K562 (cell line): ENCODE measurements around the gene PAX2. TPM values are rescaled to one million over a fixed set of nuclear protein-coding genes. Genes with fewer than 3 reads are reported as not detected.

Source experiments
- ATAC-seq: fragments of 200-7000 bp; cut with Tn5 transposase; 3 replicates; pipeline ENCODE4 v1.9.1; 2020; ENCODE audit warnings: moderate library complexity
- BruUV-seq: library from RNA; stranded (reverse); fragments of 400-500 nt; replicated peaks from 2 replicates; lab custom pipeline; 2021; lab: Mats Ljungman, UMichigan
- CTCF ChIA-PET: fragments of 300-600 bp; formaldehyde crosslinking; extraction: SDS; loops from one replicate; lab custom pipeline; 2021; ENCODE audit warnings: low intra/inter-chr PET ratio; lab: Yijun Ruan, JAX
- POLR2A ChIA-PET: fragments of 300-600, 350-650 bp; sonication (Branson Sonifier 250); formaldehyde crosslinking; extraction: SDS; loops from one replicate; lab custom pipeline; 2021; ENCODE audit warnings: antibody characterized with exemption, inconsistent platforms; lab: Yijun Ruan, JAX
- DNase-seq, 4 experiments: peaks; one replicate each; pipeline versions ENCODE4 v3.0.0 to v3.0.0-alpha.2; 2011 to 2018; ENCODE audit warnings: low spot score in 3 of 4, mixed read lengths in 3 of 4; ENCODE audit errors: extremely low read depth in 1 of 4
- FAIRE-seq: peaks from 2 replicates; lab custom pipeline; 2011; peaks lifted over from hg19 to GRCh38; lab: Jason Lieb, UNC
- H2AFZ ChIP-seq: 2 replicates; pipeline ENCODE4 v1.6.0; 2011; ENCODE audit warnings: low read depth, low read length, control low read depth, inconsistent platforms
- H3K27ac ChIP-seq: fragments of 200-600 bp; 3 replicates; pipeline ENCODE4 v1.8.0; 2011; ENCODE audit warnings: low read depth, mild to moderate bottlenecking, control low read depth, inconsistent platforms, low read length, moderate library complexity, mixed read lengths; ENCODE audit errors: extremely low read depth
- H3K27me3 ChIP-seq, 2 experiments: fragments of 300-600 bp in 1 of 2; 2 replicates in 1 of 2; 3 replicates in 1 of 2; pipeline versions ENCODE4 v1.6.0 to v1.8.0; 2011; ENCODE audit warnings: inconsistent platforms in 2 of 2, low read length in 2 of 2, mild to moderate bottlenecking in 1 of 2, mixed read lengths in 1 of 2, moderate library complexity in 1 of 2; ENCODE audit not compliant: control insufficient read depth in 2 of 2, insufficient read depth in 2 of 2
- H3K36me3 ChIP-seq: fragments of 300-600 bp; 3 replicates; pipeline ENCODE4 v1.8.0; 2011; ENCODE audit warnings: mild to moderate bottlenecking, low read length, inconsistent platforms; ENCODE audit not compliant: control insufficient read depth, insufficient read depth
- H3K4me1 ChIP-seq, 2 experiments: fragments of 200-600 bp in 1 of 2; replicated peaks in 1 of 2; 2 replicates in 1 of 2; 3 replicates in 1 of 2; pipeline versions ENCODE4 v1.5.1 to v1.8.0; 2011; ENCODE audit warnings: inconsistent platforms in 2 of 2, low read length in 2 of 2, mild to moderate bottlenecking in 1 of 2, mixed read lengths in 1 of 2, moderate library complexity in 1 of 2; ENCODE audit not compliant: control insufficient read depth in 2 of 2, insufficient read depth in 2 of 2
- H3K4me2 ChIP-seq: 2 replicates; pipeline ENCODE4 v1.6.1; 2011; ENCODE audit warnings: low read length, control low read depth, inconsistent platforms, mixed read lengths; ENCODE audit not compliant: insufficient read depth
- H3K4me3 ChIP-seq: fragments of 200-600 bp; sonication (generic), shearing (Covaris generic); 2 replicates; pipeline ENCODE4 v1.5.1; 2016; ENCODE audit warnings: control low read depth, inconsistent platforms
- H3K79me2 ChIP-seq: fragments of 200-600 bp; 3 replicates; pipeline ENCODE4 v1.8.0; 2011; ENCODE audit warnings: low read length, inconsistent platforms; ENCODE audit not compliant: control insufficient read depth, insufficient read depth
- H3K9ac ChIP-seq, 2 experiments: 2 replicates each; pipeline versions ENCODE4 v1.6.0 to v1.6.1; 2011; ENCODE audit warnings: low read depth in 2 of 2, low read length in 2 of 2, control low read depth in 1 of 2, inconsistent platforms in 1 of 2, mild to moderate bottlenecking in 1 of 2, mixed read lengths in 1 of 2; ENCODE audit not compliant: insufficient read depth in 1 of 2
- H3K9me1 ChIP-seq: one replicate; pipeline ENCODE4 v1.6.0; 2011; ENCODE audit warnings: inconsistent platforms, mild to moderate bottlenecking, low read length, moderate library complexity; ENCODE audit not compliant: control insufficient read depth, insufficient read depth
- H3K9me3 ChIP-seq: replicated peaks from 2 replicates; pipeline ENCODE4 v1.5.1; 2011; ENCODE audit warnings: low read depth, low read length, inconsistent platforms; ENCODE audit not compliant: control insufficient read depth, insufficient read depth
- H4K20me1 ChIP-seq: replicated peaks from 2 replicates; pipeline ENCODE4 v1.6.1; 2011; ENCODE audit warnings: low read length, inconsistent platforms, mixed read lengths; ENCODE audit not compliant: control insufficient read depth, insufficient read depth
- CREBBP ChIP-seq: IDR thresholded peaks from one replicate; pipeline ENCODE4 v1.6.1; 2012; ENCODE audit warnings: low read depth, mild to moderate bottlenecking, control low read depth, inconsistent platforms, low read length
- FOXP1 ChIP-seq: sonication (generic); formaldehyde crosslinking; IDR thresholded peaks from 2 replicates; pipeline ENCODE4 v1.8.0; 2022; ENCODE audit warnings: mild to moderate bottlenecking, missing genetic modification reagents
- GTF2F1 ChIP-seq: IDR thresholded peaks from 2 replicates; pipeline ENCODE4 v1.6.1; 2011; ENCODE audit warnings: low read depth, low read length, improper control_type of control experiment
- MTA1 ChIP-seq: fragments of 450-650 bp; IDR thresholded peaks from 2 replicates; pipeline ENCODE4 v1.6.1; 2017; ENCODE audit warnings: borderline replicate concordance
- NCOA2 ChIP-seq, 2 experiments: fragments of 450-650 bp; IDR thresholded peaks; 2 replicates each; pipeline ENCODE4 v1.6.1; 2018; ENCODE audit warnings: mild to moderate bottlenecking in 2 of 2, moderate library complexity in 1 of 2; ENCODE audit not compliant: partially characterized antibody in 2 of 2
- NCOR1 ChIP-seq: fragments of 450-650 bp; IDR thresholded peaks from 2 replicates; pipeline ENCODE4 v1.6.1; 2016; ENCODE audit warnings: mild to moderate bottlenecking, moderate library complexity
- NUFIP1 ChIP-seq: fragments of 450-650 bp; IDR thresholded peaks from 2 replicates; pipeline ENCODE4 v1.6.1; 2018; ENCODE audit not compliant: partially characterized antibody
- POLR2AphosphoS2 ChIP-seq: IDR thresholded peaks from 2 replicates; pipeline ENCODE4 v1.6.1; 2012; ENCODE audit warnings: low read length, improper control_type of control experiment
- RBM15 ChIP-seq: fragments of 200-400 bp; formaldehyde crosslinking; IDR thresholded peaks from 2 replicates; pipeline ENCODE4 v1.6.1; 2018; ENCODE audit warnings: mild to moderate bottlenecking, low read length, moderate library complexity; ENCODE audit not compliant: insufficient read depth
- SOX6 ChIP-seq: fragments of 450-650 bp; IDR thresholded peaks from 2 replicates; pipeline ENCODE4 v1.6.1; 2014; ENCODE audit warnings: mild to moderate bottlenecking
- TCF7 ChIP-seq: sonication (generic); IDR thresholded peaks from 2 replicates; pipeline ENCODE4 v1.6.1; 2016; ENCODE audit warnings: antibody characterized with exemption, borderline replicate concordance
- VEZF1 ChIP-seq: fragments of 200-800 bp; sonication (Bioruptor generic); IDR thresholded peaks from 2 replicates; pipeline ENCODE4 v1.6.1; 2017; ENCODE audit warnings: missing genetic modification characterization, missing compliant biosample characterization
- ZFPM2 ChIP-seq: fragments of 250-450 bp; sonication (Bioruptor Pico); IDR thresholded peaks from 2 replicates; pipeline ENCODE4 v1.5.1; 2022; ENCODE audit warnings: mild to moderate bottlenecking
- ZNF232 ChIP-seq: sonication (generic); formaldehyde crosslinking; IDR thresholded peaks from 2 replicates; pipeline ENCODE4 v1.8.0; 2022; ENCODE audit warnings: mild to moderate bottlenecking, missing genetic modification reagents
- ZNF280A ChIP-seq: fragments of 450-650 bp; IDR thresholded peaks from 2 replicates; pipeline ENCODE4 v1.6.1; 2018; ENCODE audit warnings: mild to moderate bottlenecking, low read depth; ENCODE audit not compliant: partially characterized antibody
- ZNF316 ChIP-seq: fragments of 450-650 bp; IDR thresholded peaks from 2 replicates; pipeline ENCODE4 v1.6.1; 2016
- ZNF444 ChIP-seq: fragments of 250-450 bp; sonication (Bioruptor Pico); IDR thresholded peaks from 2 replicates; pipeline ENCODE4 v1.4.0; 2020; ENCODE audit warnings: mild to moderate bottlenecking, moderate library complexity
- WGBS: fragments of 100-300 bp; shearing (Covaris generic); methylation state at CpG from one replicate; pipeline ENCODE4 v1.1.6; 2016; ENCODE audit warnings: low coverage, mixed read lengths; ENCODE audit not compliant: insufficient coverage; ENCODE audit errors: missing lambda C conversion rate; 5-methylcytosine and 5-hydroxymethylcytosine counted together
- in situ Hi-C: fragments of 300-500 bp; cut with MboI; formaldehyde crosslinking; loops from 4 replicates; pipeline ENCODE4 v1.15.0; 2018; ENCODE audit warnings: inconsistent platforms, mixed read lengths
- intact Hi-C: fragments of 100-400 bp; cut with micrococcal nuclease; formaldehyde crosslinking; loops from 2 replicates; pipeline ENCODE4 v1.14.2; 2022
- polyA plus RNA-seq, 8 experiments: library from polyadenylated mRNA; depleted of rRNA in 4 of 8; stranded (reverse) in 5 of 8; unstranded in 3 of 8; fragments of >200 nt; fragmentation: Nextera tagmentation in 2 of 8; fragmentation: Illumina TruSeq in 1 of 8; extraction: Ambion mirVana in 2 of 8; extraction: Trizol in 1 of 8; gene quantifications; 2 replicates each; pipeline versions ENCODE4 v1.2.1 to v1.2.3, GENCODE V29; 2011 to 2014; ENCODE audit warnings: inconsistent platforms in 1 of 8, missing spikeins in 1 of 8
- total RNA-seq, 7 experiments: library from RNA; depleted of rRNA in 6 of 7; stranded (reverse); fragments of >200 nt in 6 of 7; fragmentation: Illumina TruSeq in 2 of 7; extraction: Trizol in 2 of 7; gene quantifications; 2 replicates each; pipeline versions ENCODE4 v1.2.1 to v1.2.3, GENCODE V29; 2011 to 2021; ENCODE audit warnings: low replicate concordance in 1 of 7
- TF ChIP-seq, protein P1 (sequence below), 2 experiments: IDR thresholded peaks; 2 replicates each; pipeline ENCODE4 v1.6.1; 2012; ENCODE audit warnings: improper control_type of control experiment in 2 of 2, low read depth in 2 of 2, low read length in 2 of 2, borderline replicate concordance in 1 of 2

Gene PAX2
- total and polyA plus RNA-seq, 9 of the 15 experiments (the other 6 are each of a cell fraction or from before 2014, with no cell fraction given) = not detected

DNA sequence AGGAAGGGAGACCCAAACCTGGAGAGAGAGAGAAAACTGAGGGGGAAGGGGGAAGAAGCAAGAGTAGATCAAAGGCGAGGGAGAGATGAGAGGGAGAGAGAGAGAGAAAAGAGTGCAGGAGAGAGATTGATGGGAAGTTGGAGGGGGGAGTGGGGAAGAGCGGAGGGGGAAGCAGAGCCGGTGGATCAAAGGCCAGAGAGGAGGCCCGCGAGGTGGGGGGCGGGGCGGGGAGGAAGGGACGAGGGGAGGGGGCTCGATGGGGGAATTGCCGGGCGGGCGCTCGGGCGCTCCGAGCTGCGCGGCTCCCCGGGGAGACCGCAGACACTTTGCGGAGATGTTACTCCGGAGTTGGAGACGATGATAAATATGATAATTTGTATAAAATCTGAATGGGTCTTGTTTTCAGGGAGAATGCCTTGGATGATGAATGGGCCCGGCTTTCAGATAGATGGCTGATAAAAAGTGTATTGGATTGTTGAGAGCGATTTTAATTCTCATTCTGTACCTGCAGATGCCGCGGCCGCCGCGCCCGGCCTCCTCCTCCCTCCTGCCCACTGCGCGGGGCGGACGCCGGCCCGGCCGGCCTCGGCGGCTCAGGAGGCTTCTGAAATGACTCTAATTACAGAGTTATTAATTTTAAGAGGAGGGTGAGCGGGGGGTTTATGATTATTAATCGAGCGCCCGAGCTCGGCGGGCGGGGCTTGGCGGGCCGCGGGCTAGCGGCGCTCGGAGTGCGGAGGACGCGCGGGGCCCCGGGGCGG, 21.4 kb upstream of the PAX2 start:
- Histone ChIP-seq H3K4me3 (no peak overlapping the region), H3K4me1 (no peaks in the 10 kb centered on the region), H3K79me2 (no peaks in the 10 kb centered on the region), H3K27me3 (peaks cover 3 to 23% of the 10 kb centered on the region in 2 experiments; a peak in 4 of 5 replicates), H3K9me1 (no peaks in the 10 kb centered on the region), H3K27ac (no peak overlapping the region), H3K4me2 (no peak overlapping the region), H2AFZ (no peak overlapping the region), H3K9me3 (no peaks in the 10 kb centered on the region), H3K9ac (no peak overlapping the region), H3K36me3 (no peaks in the 10 kb centered on the region), H4K20me1 (peaks cover 8% of the 10 kb centered on the region; the same call in 1 of the 2 replicates)
- POLR2A ChIA-PET = interaction anchor here (0.6 to 1.3 kb wide), 2 partner anchors 159 to 173 kb away, joined by 3 to 6 read pairs; no protein-coding TSS in a partner anchor
- DNase-seq (no peak), ATAC-seq (no peak), FAIRE-seq (no peak)
- BruUV-seq = no TSS peak
- CTCF ChIA-PET = no interaction called here
- in situ Hi-C loops = no loop called here
- intact Hi-C loops = no loop called here
- WGBS = 6% methylated on average over 2 of the region's 58 CpGs
- TF ChIP-seq ZNF232 (CRISPR knock-in tag) = no peak
- TF ChIP-seq ZFPM2 = no peak
- no peak for TF ChIP-seq GTF2F1
- TF ChIP-seq, protein P1, sequence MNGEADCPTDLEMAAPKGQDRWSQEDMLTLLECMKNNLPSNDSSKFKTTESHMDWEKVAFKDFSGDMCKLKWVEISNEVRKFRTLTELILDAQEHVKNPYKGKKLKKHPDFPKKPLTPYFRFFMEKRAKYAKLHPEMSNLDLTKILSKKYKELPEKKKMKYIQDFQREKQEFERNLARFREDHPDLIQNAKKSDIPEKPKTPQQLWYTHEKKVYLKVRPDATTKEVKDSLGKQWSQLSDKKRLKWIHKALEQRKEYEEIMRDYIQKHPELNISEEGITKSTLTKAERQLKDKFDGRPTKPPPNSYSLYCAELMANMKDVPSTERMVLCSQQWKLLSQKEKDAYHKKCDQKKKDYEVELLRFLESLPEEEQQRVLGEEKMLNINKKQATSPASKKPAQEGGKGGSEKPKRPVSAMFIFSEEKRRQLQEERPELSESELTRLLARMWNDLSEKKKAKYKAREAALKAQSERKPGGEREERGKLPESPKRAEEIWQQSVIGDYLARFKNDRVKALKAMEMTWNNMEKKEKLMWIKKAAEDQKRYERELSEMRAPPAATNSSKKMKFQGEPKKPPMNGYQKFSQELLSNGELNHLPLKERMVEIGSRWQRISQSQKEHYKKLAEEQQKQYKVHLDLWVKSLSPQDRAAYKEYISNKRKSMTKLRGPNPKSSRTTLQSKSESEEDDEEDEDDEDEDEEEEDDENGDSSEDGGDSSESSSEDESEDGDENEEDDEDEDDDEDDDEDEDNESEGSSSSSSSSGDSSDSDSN (IDR thresholded peaks at IDR 0.05; ENCODE audit: borderline replicate concordance in 1 of 2, low read depth in 2 of 2, low read length in 2 of 2) = no peak
- TF ChIP-seq MTA1 = no peak
- no peak for TF ChIP-seq RBM15
- no peak for TF ChIP-seq ZNF316
- no peak for TF ChIP-seq CREBBP
- TF ChIP-seq TCF7 = no peak
- TF ChIP-seq NCOA2 (IDR thresholded peaks at IDR 0.05; ENCODE audit: partially characterized antibody in 2 of 2) = no peak
- TF ChIP-seq SOX6 = no peak
- TF ChIP-seq FOXP1 (CRISPR knock-in tag) = no peak
- no peak for TF ChIP-seq VEZF1 (CRISPR knock-in tag)
- TF ChIP-seq NUFIP1 = no peak
- TF ChIP-seq ZNF280A = no peak
- no peak for TF ChIP-seq NCOR1
- TF ChIP-seq POLR2AphosphoS2 = no peak
- TF ChIP-seq ZNF444 = no peak
